GM21619 (cell line): ENCODE results near the gene TMEM200A.

Experiments used
- ATAC-seq: cut with Tn5 transposase; IDR thresholded peaks from one replicate; pipeline ENCODE4 v1.9.1; 2021; ENCODE audit not compliant: unreplicated experiment

The TMEM200A gene

GRCh38 chr6:130485870-130486269 is 120.1 kb downstream of the TMEM200A start:
- ATAC-seq, result no peak

GRCh38 chr6:130486417-130486816 is 120.6 kb downstream of the TMEM200A start:
- no peak for ATAC-seq

- no peak for ATAC-seq
Measured at GRCh38 chr6:130489514-130489913, 123.7 kb downstream of the TMEM200A start.
